DMS114 treated with DMSO at 0.1 percent for 48 hours (cell line): ENCODE measurements around the gene FBLN2.

Experiments
- DNase-seq: peaks from one replicate; lab custom pipeline; 2025; ENCODE audit not compliant: unreplicated experiment; lab: John Stamatoyannopoulos, UW

Gene FBLN2

DNA sequence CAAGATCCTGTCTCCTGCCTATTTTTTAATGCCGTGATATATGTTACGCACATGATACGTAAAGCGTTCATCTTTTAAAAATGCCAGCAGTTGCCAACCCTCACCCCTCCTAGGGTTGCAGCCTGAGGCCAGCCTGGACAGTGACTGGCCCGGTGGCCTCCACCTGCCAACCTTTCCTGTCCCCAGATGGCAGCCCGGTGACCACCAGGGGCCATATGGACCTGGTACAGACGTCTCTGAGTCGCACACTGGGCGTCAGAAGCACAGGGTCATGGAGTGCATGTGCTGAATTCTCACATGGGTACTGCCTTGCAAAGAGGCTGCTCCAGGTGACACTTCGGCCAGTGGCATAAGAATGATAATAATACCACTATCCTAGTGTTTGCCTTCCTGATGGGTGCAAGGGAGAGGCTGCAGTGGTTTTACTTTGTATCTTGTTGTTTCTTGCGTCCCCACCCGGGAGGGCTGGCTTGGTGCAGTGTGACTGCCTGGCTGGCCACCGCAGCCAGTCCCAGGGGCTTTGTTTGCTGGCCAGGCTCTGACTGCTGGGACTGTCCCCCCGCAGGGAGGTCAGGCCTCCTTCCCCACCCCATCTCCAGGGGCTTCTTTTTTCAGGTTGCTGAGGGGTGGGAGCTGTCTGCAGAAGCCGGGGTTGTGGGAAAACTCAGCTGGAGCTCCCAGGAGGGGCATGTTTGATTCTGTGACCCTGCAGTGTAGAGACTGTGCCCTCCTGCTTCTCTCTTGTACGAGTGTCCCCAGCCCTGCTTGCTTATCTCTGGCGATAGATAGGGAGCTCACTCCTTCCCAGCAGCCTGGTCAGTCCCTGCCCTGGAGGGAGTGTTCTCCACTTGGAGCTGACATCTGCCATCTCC is 16.9 kb downstream of the FBLN2 start:
- DNase-seq: no peak

DNA sequence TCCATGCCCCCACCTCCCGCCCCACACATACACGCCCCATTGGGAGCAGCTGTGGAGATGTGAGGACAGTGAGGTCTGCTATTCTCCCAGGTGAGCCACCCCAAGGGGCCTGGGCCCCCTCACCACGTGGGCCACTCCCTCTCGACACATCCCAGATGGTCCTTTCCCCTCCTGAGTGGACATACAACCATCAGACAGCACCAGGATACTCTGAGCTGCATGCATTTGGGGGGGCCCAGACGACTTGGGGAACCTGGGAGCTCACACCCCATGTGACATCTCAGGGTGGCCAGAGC is 17.5 kb downstream of the FBLN2 start:
- no peak for DNase-seq

DNA sequence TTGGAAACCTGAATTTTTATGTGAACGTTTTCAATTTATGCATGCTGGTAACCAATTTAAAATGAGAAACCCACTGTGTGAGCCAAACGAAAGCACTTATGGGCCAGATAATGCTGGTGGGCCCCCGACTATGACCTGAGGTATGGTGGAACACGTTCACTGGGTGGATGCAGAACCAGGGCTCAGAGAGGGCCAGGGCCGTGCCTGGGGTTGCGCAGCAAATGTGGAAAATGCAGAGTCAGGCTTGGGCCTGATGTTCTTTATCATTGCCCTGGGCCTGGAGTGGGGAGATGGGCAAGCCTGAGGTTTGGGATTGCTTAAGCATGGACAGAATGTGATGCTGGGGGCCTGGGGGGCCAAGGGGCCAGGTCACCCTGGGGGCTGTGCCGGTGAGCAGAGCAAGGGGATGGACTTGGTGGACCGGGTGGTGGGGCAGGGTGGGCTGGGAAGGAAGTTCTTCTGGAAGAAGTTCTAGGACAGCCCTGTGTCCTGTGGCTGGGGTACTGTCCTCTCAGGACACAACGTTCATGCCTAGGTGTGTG is 17.9 kb downstream of the FBLN2 start:
- no peak for DNase-seq

DNA sequence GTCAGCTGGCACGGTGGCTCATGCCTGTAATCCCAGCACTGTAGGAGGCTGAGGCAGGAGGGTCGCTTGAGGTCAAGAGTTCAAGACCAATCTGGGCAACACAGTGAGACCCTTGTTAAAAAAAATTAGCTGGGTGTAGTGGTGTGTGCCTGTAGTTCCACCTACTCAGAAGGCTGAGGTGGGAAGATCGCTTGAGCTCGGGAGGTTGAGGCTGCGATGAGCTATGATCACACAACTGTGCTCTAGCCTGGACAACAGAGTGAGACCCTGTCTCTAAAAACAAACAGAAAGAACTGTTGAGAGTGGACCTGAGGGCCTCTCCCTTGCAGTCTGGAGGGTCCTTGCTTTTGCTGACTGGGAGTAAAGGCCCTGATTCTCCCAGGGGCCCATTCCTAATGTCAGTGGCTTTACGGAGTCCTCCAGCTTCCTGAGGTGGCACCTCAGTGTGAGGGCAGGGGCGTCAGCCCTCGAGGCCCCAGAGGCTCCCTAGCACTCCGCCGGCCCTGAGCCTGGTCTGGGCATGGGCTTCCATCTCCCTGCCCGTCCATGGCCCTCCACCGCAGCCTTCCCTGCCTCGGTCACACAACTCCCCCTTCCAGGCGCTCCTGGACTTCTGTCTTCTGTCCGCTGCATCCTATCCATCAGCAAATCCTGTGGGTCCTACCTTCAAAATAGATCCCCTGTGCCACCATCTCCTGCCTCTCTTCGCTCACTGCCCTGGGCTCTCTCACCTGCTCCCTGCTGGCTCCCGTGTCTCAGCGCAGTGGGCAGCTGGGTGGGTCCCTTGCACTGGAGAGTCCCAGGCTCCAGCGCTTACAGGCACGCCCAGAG is 19.0 kb downstream of the FBLN2 start:
- DNase-seq: no peak

DNA sequence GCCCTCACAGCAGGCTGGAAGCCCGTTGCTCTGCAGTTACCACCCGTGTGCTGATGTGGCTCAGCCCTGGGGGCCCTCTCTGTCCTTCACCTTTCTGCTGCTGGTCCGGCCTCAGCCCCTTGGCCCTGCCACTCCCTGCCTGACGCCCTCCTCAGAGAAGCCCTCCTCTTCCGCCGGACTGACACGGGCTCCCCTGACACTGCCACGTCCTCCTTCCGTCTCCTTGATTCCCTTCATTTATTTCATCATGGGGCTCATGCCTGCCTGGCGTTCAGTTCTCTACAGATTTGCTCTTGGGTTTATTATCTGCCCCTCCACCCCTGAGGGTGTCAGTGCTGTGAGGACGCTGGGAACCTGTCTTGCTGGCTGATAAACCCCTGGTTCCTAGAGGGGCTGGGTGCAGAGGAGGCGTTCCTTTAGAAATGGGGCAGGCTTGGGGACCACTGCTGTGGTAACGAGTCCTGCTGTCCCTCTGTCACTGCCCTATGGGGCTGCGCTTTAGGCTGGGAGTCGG is 19.6 kb downstream of the FBLN2 start:
- no peak for DNase-seq

DNA sequence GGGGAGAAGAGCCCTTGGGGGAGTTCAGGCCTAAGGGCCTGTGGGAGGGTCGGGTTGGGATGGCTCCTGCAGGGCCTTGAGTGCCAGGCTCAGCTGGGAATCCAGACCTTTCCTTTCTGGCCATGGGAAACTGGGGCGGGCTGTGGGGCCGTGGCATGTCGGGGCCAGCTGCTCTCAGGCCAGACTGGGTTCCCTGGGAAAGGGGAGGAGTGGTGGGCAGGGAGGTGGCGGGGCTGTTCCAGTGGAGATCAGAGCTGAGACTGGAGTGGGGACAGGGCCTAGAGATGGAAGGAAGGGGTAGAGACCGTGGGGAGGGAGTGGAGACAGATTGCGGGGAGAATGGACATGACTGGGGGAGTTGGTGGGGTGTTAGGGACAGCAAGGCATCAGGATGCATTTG is 20.3 kb downstream of the FBLN2 start:
- no peak for DNase-seq

DNA sequence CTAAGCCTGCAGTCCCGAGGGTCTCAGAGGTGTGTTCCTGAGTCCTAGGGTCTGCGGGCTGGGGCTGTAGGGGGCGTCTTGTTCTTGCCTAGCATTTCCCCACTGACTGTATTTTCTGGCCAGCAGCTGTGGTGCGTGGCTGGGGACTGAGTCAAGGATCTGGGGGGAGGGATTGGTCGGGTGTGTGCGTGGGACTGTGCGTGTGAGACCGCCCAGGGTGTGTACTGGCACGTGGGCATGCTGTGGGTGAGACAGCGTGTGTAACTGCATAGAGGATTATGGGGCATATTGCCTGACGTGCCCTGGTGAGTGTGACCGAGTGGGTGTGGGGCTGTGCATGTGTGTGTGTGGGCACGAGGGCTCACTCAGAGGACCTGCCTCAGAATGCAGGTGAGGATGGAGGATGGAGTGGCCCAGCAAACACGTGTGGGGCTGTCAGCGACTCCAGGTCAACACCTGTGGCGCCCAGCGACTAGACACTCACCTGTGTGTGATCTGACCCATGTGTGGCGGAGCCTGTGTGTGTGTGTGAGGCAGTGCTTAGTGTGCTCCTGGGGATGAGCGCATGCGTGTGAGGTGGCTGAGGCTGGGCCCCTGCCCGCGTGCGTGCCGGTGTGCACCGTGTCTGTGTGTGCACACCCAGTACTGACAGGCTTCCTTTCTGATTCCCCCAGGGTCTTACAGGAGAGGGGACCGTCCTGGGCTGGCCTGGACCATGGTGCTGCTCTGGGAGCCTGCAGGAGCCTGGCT is 20.9 kb downstream of the FBLN2 start:
- DNase-seq: no peak

DNA sequence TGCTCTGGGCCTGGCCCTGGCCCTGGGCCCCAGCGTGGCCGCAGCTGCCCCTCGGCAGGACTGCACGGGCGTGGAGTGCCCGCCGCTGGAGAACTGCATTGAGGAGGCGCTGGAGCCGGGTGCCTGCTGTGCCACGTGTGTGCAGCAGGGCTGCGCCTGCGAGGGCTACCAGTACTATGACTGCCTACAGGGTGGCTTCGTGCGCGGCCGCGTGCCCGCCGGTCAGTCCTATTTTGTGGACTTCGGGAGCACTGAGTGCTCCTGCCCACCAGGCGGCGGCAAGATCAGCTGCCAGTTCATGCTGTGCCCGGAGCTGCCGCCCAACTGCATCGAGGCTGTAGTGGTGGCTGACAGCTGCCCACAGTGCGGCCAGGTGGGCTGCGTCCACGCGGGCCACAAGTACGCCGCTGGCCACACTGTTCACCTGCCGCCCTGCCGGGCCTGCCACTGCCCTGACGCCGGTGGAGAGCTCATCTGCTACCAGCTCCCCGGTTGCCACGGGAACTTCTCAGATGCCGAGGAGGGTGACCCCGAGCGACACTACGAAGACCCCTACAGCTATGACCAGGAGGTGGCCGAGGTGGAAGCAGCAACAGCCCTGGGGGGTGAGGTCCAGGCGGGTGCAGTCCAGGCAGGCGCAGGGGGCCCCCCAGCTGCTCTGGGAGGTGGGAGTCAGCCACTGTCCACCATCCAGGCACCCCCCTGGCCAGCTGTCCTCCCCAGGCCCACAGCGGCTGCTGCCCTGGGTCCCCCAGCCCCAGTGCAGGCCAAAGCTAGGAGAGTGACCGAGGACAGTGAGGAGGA is 21.7 kb downstream of the FBLN2 start:
- no peak for DNase-seq

DNA sequence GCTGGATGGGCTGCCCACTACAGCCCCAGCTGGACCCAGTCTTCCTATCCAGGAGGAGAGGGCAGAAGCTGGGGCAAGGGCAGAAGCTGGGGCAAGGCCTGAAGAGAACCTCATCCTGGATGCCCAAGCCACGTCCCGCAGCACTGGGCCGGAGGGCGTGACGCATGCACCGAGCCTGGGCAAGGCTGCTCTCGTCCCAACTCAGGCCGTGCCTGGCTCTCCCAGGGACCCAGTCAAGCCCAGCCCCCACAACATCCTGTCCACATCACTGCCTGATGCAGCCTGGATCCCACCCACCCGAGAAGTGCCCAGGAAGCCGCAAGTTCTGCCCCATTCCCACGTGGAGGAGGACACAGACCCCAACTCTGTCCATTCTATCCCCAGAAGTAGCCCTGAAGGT is 22.3 kb downstream of the FBLN2 start:
- no peak for DNase-seq

DNA sequence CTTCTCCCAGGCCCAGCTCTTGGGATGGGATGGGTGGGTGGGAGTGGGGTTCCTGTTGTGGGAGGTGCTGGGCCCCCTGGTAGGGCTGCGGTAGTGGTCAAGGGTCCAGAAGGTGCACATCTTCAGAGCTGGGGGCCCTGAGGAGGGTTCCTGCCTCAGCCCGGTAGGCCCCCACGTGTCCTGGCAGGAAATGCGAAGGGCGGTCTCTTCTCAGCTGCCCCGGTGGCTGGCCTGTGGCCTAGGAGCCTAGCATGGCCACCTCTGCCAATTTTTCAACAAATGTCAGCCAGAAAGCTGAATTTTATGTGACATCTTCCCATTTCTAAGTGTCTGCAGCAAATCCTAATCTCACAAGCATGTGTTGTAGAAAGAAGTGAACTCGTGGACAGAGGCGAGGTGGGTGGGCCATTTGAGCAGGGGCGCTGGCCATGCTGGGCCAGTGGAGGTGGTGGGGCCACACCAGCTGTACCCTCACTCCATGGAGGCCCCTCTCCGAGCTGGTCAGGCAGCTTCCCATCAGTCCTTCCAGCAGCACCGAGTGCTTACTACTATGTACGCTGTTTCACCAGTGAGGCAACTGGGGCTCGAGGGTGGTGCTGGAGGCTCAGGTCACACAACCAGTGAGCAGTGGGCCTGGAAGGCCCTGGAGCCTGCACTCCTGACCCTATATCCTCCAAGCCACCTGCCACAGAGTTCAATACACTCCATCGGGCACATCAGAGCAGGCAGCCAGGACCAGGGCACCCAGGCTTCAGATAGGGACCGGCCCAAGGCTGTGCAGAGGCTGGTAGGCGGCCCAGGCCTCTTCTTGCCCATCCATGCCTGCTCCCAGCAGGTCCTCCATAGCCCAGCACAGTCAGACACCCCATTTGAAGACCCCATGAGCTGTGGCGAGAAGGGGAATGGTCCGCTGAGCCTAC is 23.2 kb downstream of the FBLN2 start:
- DNase-seq: no peak

DNA sequence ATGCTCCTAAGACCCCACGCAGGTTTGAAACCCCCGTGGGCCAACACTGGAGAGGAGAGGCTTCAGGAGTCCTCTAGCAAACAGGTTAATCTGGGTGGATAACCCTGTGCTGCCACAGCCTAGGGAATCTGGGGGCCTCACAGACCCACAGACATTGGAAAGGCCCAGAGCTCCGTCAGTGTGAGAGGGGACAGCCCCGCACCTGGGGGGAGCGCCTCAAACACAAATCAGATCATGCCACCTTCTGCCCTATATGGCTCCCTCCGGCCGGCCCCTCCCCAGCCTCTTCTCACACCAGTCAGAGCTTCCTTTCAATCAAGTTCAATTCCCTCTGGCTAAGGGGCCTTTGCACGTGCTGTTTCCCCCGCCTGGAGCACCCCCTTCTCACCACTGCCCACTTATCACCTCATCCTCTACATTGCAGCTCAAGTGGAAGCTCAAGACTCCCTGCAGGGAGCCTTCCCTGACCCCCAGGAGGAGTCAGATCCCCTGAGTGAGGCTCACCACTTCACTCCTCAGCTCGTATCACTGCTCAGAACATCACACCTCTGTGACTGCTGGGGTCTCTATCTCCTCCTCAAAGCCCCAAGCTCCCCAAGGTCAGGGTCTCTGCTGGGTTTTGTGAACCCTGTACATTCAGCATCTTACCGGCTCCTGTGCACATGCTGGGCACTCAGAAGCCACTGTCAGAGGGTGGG is 24.1 kb downstream of the FBLN2 start:
- no peak for DNase-seq

DNA sequence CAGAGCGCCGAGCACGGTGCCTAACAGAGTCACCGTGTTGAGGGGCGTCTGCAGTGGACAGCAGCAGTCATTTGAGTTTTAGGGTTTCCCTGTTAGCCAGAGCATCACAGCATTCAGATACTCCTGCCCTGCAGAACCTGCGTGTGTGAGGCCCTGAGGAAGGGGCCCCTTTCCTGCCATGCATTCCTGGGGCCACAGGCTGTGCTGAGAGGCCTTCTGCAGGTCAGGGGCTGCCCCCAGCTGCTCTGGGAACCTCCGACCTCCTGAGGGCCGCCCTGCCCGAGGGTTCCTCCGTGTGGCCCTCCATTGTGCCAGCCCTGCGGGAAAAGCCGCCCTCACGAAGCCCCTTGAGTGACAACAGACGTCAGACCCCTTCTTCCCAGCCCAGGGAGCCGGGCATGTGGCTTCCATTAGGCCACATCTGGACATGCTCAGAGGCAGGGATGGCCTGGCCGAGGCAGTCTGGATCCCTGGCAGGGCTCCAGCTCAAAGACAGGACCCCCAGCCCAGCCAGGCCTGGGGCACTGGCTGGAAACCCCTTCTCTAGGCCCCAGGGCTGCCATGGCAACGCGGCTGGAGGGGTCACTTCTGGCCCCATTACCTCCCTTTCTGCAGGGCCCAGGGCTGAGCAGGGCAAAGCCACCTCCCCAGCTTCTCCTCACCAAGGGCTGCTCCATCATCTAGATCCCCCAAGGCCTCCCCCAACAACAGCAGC is 25.3 kb downstream of the FBLN2 start:
- no peak for DNase-seq

DNA sequence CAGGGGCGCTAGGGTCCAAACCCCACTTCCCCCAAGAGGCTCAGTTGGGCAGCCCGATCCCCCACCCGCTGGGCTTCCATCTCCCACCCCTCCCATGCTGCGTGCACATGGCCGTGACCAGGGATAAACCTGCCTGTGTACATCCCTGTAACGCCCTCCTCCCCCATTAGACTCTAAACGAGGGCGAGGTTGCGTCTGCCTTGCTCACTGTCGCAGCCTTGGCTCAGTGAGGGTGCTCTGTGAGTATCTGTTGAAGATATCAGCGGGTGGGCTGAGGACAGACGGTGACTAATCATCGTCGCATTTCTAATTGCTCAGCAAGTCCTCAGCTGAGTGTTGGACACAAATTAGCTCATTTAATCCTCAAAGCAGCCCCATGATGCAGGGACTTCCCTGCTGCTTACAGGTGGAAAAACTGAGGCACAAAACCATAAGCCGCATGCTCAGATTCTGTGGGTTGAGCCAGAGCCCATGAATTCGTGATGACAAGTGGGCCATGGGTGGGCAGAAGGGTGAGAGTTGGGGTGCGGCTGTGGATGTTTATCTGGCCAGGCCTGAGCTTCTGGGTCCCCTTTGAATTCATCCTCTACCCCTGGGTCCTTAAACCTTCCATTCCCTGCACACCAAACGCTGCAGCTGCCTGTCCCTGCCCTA is 26.0 kb downstream of the FBLN2 start:
- no peak for DNase-seq

DNA sequence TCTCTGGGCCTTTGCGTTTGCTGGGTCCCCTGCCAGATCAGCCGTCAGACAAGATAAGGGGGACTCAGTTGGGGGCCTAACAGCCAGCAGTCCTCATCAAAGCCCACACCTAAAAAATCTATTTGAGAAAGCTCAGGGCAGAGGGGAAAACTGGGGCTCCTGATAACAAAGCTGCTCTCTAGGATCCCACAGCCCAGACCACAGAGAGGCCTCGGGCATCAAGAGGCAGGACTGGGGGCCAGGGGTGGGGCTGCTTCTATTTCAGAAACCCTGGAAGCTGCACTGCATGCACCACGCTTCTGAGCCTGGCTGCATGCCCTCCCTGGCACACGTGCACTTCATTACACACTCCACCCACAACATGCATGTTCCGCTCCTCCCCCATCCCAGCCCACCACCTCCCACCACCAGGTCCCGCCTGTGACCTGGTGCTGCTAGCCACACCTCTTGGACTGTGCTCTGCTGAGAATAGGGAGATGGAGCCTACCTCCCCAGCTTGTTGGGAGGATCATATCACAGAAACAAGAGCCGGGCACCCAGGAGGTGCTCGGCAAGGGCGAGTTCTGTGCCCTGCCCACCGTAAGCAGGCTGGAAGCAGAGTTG is 26.6 kb downstream of the FBLN2 start:
- DNase-seq: no peak

DNA sequence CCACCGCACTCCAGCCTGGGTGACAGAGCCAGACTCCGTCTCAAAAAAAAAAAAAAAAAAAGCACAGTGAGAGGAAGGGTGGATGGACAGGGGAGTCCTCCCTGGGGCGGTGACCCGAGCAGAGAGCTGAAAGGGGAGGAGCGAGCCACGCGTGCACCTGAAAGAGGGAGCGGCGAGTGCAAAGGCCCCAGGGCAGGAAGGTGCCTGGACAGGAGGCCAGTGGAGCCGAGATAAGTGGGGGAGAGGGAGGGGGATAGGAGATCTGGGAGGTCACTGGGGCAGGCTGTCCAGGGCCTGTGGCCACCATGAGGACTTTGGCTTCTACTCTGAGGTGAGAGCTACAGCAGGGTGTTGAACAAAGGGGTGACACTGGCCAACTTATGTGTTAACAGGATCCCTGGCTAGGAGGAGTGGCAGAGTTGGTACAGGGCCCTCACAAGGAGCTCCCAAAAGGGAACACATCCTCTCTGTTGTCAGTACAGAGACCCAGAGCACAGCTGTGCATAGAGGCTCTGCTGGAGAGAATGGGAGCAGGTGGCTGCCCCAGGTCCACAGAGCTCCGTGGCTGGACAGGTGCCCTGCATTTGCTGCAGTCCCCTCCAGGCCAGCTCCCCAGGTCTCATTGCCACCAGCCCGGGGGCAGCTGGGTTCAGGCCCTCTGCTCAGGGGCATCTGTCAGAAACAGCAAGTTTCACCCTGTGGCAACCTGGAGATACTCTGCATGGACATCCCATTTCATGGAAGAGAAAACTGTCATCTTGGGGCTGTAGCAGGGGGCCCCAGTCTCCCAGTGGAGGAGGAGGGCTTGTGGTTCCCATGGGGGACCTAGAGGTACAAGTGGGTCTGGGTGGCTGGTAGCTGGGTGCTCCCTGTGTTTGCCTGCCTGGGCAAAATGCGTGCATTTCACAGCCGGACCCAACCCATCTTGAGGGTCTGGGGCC is 28.5 kb downstream of the FBLN2 start:
- DNase-seq: no peak

DNA sequence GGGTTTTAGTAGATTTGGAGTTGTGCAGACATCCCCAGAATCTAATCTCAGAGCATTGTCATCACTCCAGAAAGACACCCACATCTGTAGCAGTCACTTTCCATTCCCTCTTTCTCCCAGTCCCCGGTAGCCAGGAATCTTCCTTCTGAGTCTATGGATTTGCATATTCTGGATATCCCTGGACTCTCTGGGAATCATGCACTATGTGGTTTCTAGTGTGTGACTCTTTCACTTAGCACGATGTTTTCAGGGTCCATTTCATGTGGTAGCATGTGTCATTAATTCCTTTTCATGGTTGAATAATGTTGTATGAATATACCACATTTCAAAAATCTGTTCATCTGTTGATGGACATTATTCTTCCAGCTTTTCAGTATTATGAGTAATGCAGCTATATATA is 29.3 kb downstream of the FBLN2 start:
- no peak for DNase-seq
